Measurements from ENCODE around the gene CHMP3.
"Not testable (repeated sequence)": the region's sequence is repeated elsewhere in the genome, so short reads cannot be mapped to it uniquely, and the experiment has no call there.

The CHMP3 gene

GRCh38 chr2:86500325-86501083 is 62.7 kb downstream of the CHMP3 start:
- peak; percentile 3 for DNase-seq

DNA sequence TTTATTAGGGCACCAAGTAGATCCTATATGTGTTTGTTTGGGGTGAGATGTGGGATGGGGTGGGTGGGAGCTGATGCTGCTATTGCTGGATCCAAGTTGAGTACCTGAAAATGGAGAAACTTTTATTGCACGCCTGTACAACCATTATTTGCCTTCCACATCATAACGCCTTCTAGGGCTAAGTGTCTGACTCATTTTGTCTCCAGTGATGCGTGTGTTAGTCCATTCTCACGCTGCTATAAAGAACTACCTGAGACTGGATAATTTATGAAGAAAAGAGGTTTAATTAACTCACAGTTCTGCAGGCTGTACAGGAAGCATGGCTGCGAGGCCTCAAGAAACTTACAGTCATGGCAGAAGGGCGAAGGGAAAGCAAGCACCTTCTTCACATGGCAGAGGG is 63.9 kb downstream of the CHMP3 start:
- no peak for DNase-seq

- no peak for DNase-seq
Observed at GRCh38 chr2:86498468-86499260, 64.6 kb downstream of the CHMP3 start.

GRCh38 chr2:86496391-86496790 is 66.9 kb downstream of the CHMP3 start:
- not testable (repeated sequence) for DNase-seq

DNA sequence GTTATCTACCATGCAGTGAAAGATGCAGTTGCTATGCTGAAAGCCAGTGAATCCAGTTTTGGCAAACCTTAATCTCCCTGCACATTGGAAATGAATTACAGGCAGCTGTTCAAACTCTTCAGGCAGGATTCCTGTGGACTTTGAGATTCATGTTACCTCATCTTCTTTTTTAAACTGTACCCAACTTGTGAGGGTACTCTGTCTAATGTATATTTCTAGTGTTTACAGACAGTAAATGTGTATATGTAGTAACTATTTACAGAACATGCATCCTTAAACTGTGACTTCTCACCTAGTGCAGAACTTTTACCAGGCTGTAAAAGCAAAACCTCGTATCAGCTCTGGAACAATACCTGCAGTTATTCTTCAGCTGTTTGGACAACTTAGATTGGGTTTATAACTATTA is 71.2 kb downstream of the CHMP3 start:
- DNase-seq: no peak

GRCh38 chr2:86491088-86491487 is 72.2 kb downstream of the CHMP3 start:
- no peak for DNase-seq

- DNase-seq: no peak
Observed at GRCh38 chr2:86490245-86490644, 73.0 kb downstream of the CHMP3 start.

GRCh38 chr2:86489542-86489941 is 73.7 kb downstream of the CHMP3 start:
- DNase-seq: no peak

- DNase-seq: no peak
Observed at GRCh38 chr2:86488561-86489250, 74.5 kb downstream of the CHMP3 start.

- no peak for DNase-seq
Observed at GRCh38 chr2:86487062-86487461, 76.2 kb downstream of the CHMP3 start.

- DNase-seq: no peak
Observed at GRCh38 chr2:86485802-86486201, 77.4 kb downstream of the CHMP3 start.

DNA sequence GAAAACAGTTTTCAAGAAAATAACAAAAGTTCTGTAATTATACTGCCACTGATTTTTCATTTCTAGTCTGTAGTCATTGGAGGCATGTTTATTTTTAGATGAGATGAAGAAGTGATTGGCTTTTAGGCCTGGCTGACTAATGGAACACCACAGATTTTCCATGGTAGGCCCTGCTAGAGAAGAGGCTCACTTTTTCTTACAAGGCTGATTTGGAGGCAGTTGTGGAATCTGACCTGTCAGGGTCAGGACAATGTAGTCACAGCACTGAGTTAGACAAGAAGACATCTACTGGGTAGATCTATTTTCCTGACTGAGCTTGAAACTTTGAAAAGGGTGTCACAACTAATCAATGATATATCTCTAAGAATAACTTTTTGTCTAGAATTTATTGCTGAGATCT is 78.1 kb downstream of the CHMP3 start:
- no peak for DNase-seq

GRCh38 chr2:86484385-86484784 is 78.9 kb downstream of the CHMP3 start:
- DNase-seq: no peak

DNA sequence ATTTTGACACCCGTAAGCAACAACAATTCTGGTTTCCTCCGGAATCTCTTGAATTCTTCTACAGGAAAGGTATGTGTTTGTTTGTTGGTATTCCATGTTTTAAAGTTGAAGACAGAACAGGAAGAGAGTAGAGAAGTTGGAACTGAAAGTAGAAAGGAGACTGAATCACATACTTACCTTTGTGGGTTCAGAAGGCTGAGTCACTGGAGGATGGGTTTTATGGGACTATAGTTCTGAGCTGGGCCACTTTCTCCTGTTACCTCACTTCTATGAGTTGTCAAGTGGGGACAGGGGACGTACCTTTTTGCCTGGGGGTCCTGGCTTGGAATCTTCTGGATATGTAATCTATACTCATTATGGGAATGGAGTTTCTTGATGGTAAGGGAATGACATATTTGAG is 81.2 kb downstream of the CHMP3 start:
- no peak for DNase-seq

DNA sequence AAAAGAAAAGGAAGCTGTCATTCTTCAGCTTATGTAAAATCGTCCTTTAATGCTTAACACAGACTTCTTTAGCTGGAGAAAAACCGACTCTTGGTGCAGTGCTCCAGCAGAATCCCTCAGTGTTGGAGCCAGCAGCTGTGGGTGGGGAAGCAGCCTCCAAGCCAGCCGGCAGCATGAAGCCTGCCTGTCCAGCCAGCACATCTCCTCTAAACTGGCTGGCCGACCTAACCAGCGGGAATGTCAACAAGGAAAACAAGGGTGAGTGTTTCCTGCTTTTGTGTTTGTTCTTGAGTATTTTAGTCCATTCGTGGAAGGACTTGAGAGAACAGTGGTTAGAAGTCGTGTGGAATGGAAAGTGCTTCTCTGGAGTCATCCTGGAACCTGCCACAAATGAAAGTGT is 83.1 kb downstream of the CHMP3 start:
- DNase-seq: no peak

DNA sequence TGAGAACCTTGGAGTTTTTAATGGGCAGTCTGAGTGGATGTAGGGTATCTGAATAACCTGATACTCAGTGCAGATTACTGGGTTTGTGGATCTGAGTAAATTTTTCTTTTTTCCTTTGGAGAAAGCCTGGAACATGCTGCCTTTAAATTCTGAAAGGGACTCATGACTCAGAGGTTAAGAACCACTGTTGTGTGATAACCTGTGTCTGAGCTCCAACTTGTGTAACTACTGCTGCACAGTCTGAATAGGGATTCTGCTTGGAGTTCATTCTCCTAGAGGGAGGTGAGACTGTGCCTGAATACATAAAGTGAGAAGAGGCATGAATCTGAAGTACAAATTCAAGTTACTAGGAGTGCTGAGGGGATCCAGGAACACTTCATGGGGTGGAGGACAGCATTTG is 85.9 kb downstream of the CHMP3 start:
- DNase-seq: no peak

- DNase-seq: no peak
Observed at GRCh38 chr2:86476918-86477317, 86.3 kb downstream of the CHMP3 start.

DNA sequence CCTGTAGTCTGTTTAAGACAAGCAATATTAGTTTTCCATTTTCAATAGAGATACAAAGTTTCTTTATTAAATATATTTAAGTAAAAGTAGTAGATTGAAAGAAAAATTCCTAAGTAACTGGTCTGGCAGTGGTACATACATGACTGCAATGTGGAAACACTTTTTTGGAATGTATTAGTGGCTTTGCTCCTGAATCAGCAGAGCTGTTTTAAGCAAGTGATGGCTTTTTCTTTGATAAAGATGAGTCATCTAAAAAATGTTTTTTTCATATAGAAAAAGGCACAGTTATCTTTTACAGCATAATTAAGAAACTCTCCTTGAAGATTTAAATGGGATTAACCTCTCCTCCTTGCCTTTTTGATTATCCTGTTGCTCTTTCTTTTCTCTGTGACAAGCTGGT is 87.2 kb downstream of the CHMP3 start:
- no peak for DNase-seq

DNA sequence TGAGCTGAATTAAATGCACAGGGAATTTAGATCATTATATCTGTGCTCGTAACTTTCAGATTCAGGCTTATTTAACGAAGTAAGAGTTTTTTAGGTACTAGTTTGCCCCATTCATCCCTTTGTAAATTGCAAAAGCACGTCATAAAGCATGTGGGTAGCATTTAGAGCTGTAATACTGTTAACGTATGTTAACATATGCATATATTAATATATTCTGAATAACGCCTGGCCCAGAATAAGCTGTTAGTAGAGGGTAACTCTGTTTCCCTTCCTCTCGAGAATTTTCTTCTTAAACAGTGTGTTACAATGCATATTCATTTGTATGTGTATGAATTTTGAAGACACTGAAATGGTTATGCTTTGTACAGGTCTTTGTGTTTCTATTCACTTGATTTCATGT is 91.6 kb downstream of the CHMP3 start:
- no peak for DNase-seq

- DNase-seq: no peak
Observed at GRCh38 chr2:86470890-86471289, 92.4 kb downstream of the CHMP3 start.

GRCh38 chr2:86468162-86469033 is 94.8 kb downstream of the CHMP3 start:
- no peak for DNase-seq

GRCh38 chr2:86466306-86466705 is 96.9 kb downstream of the CHMP3 start:
- no peak for DNase-seq

GRCh38 chr2:86464652-86465051 is 98.6 kb downstream of the CHMP3 start:
- DNase-seq: no peak
